Heart left ventricle (tissue), 16 donors: ENCODE measurements around the gene SMARCD3. TPM values are rescaled to one million over a fixed set of nuclear protein-coding genes. Genes with fewer than 3 reads are reported as not detected.

Experiments used
- ATAC-seq, 4 donors: fragments of 200-7000 bp; cut with Tn5 transposase; one replicate each; pipeline ENCODE4 v1.9.1; 2020 to 2022; ENCODE audit warnings: moderate library complexity in 4 of 4, mild to moderate bottlenecking in 3 of 4, moderate number of reproducible peaks in 1 of 4
- DNase-seq, 5 donors: peaks; one replicate each; pipeline ENCODE4 v3.0.0-alpha.2; 2020
- H3K27ac ChIP-seq, 12 donors: fragments of 200-600 bp; sonication (generic) in 4 of 12; one replicate each; pipeline versions ENCODE4 v1.5.0 to v1.8.0; 2016 to 2022; ENCODE audit warnings: mild to moderate bottlenecking in 2 of 12
- H3K27me3 ChIP-seq, 9 donors: fragments of 200-600 bp; sonication (generic) in 2 of 9; one replicate each; pipeline versions ENCODE4 v1.5.1 to v1.8.0; 2016 to 2022; ENCODE audit warnings: mild to moderate bottlenecking in 3 of 9
- H3K36me3 ChIP-seq, 9 donors: fragments of 200-600 bp; sonication (generic) in 2 of 9; one replicate each; pipeline versions ENCODE4 v1.5.0 to v1.8.0; 2018 to 2022; ENCODE audit warnings: mild to moderate bottlenecking in 2 of 9
- H3K4me1 ChIP-seq, 12 donors: fragments of 200-600 bp; sonication (generic) in 4 of 12; one replicate each; pipeline versions ENCODE4 v1.5.0 to v1.8.0; 2016 to 2022; ENCODE audit warnings: mild to moderate bottlenecking in 3 of 12
- H3K4me3 ChIP-seq, 12 donors: fragments of 200-600 bp; sonication (generic) in 4 of 12; one replicate each; pipeline versions ENCODE4 v1.5.0 to v1.8.0; 2017 to 2022; ENCODE audit warnings: mild to moderate bottlenecking in 9 of 12, moderate library complexity in 4 of 12
- H3K9me3 ChIP-seq, 12 donors: fragments of 200-600 bp; sonication (generic) in 4 of 12; one replicate each; pipeline versions ENCODE4 v1.5.0 to v1.8.0; 2016 to 2022; ENCODE audit warnings: mild to moderate bottlenecking in 1 of 12
- POLR2A ChIP-seq, 2 donors: fragments of 450-650 bp; IDR thresholded peaks; one replicate each; pipeline ENCODE4 v1.6.1; 2017; ENCODE audit warnings: antibody characterized with exemption in 2 of 2, mild to moderate bottlenecking in 2 of 2, moderate library complexity in 2 of 2
- WGBS, 4 donors: extraction: QIAGEN DNeasy Blood & Tissue Kit in 2 of 4; methylation state at CpG; one replicate each; pipeline versions ENCODE4 v1.1.5 to v1.1.7; 2013 to 2018; 5-methylcytosine and 5-hydroxymethylcytosine counted together
- intact Hi-C, 10 donors: fragments of 100-400 bp; cut with DNase I; formaldehyde crosslinking; loops; one replicate each; pipeline versions ENCODE4 v1.11.1 to v1.14.2; 2022
- polyA plus RNA-seq, 2 donors: library from polyadenylated mRNA; stranded (reverse); fragments of 200-250 nt; gene quantifications; one replicate each; pipeline ENCODE4 v1.2.3, GENCODE V29; 2013
- total RNA-seq, 9 donors: library from RNA; depleted of rRNA in 2 of 9; stranded (reverse); fragments of >200 nt in 2 of 9; fragmentation: NEBNext Ultra II Directional in 3 of 9; extraction: Animal tissue kit (Norgen Biotek cat#: 25700) in 3 of 9; gene quantifications; one replicate each; pipeline versions ENCODE4 v1.1.0 to v1.2.4, GENCODE V29; 2016 to 2023
- TF ChIP-seq, protein P1 (sequence below), 12 donors: fragments of 200-600 bp; sonication (generic) in 4 of 12; IDR thresholded peaks; one replicate each; pipeline versions ENCODE4 v1.5.0 to v1.8.0; 2018 to 2022; ENCODE audit warnings: antibody characterized with exemption in 12 of 12, mild to moderate bottlenecking in 5 of 12
- donor health status: ischemic (EF 13 %, LVEDD 7.1; RV severe dilation, severe dysfunction).
- donor health status: healthy with polysubstance abuse.
- donor health status: DM: no; HTN: yes; CAD: no.
- donor health status: DM: no; HTN: no; CAD: no.
- donor health status: ischemic (EF 25% LVEDD 6.9; RV normal size, moderate dysfunction).
- donor health status: ischemic (EF 25% LVEDD 5.7; RV mildly dilated, moderate dysfunction).
- donor health status: healthy.
- donor health status: DM: yes; HTN: yes; CAD: no.
- donor health status: ischemic (EF 35%, LVEDD 5.7; RV mildly dilated, moderate dysfunction).
- donor health status: nonischemic (EF 11% LVEDD 7.7; RV severe dilation, severe dysfunction).
- donor health status: DM: yes; HTN: yes; CAD: no.
- donor health status: PGD.
- donor health status: ischemic (EF 29% LVEDD 5.4; RV normal size, mild dysfunction).
- donor health status: nonischemic (EF 23%, LVEDD 6.1; RV moderate dilation, normal function).

SMARCD3 gene
- total and polyA plus RNA-seq, 11 donors, result 59.7 to 108 (median 92.2) TPM

DNA sequence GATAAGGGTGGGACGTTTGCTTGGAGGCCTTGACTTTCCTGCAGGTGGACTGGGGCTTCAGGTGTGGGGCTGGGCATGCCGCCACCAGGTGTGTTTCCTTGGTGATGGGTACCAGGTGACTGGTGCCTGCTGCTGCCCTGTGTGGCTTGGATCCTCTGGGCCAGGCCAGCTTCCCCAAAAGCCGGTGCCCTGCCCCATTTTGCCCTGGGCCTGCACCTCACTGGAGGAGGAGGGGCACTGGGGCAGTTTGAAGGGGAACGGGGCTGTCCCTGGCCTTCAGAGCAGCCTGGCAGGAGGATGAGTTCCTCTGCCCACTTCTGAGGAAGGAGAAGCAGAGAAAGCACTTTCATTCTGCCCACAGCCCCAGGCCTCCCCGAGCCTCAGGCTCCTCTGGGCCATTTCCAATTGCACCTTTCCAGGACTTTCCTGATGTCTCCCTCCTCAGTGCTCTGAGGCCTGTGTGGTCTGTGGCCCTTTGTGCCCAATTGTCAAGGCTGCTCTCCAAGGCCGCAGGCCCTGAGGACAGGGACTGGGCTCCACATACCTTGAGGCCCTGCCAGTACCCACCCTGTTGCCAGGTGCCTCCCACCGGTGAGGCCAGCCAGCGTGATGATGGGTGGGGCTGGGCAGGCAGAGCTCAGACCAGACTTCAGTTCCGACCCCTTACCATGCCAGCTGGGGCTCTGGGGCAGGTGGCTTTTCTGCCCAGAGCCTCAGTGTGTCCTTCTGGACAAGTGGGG, 25.3 kb upstream of the SMARCD3 start:
- H3K27ac ChIP-seq, result no peak overlapping the region
- TF ChIP-seq POLR2A (IDR thresholded peaks at IDR 0.05), result no peak
- TF ChIP-seq, protein P1, sequence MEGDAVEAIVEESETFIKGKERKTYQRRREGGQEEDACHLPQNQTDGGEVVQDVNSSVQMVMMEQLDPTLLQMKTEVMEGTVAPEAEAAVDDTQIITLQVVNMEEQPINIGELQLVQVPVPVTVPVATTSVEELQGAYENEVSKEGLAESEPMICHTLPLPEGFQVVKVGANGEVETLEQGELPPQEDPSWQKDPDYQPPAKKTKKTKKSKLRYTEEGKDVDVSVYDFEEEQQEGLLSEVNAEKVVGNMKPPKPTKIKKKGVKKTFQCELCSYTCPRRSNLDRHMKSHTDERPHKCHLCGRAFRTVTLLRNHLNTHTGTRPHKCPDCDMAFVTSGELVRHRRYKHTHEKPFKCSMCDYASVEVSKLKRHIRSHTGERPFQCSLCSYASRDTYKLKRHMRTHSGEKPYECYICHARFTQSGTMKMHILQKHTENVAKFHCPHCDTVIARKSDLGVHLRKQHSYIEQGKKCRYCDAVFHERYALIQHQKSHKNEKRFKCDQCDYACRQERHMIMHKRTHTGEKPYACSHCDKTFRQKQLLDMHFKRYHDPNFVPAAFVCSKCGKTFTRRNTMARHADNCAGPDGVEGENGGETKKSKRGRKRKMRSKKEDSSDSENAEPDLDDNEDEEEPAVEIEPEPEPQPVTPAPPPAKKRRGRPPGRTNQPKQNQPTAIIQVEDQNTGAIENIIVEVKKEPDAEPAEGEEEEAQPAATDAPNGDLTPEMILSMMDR (IDR thresholded peaks at IDR 0.05), result no peak
- intact Hi-C loops, result no loop called here
- H3K4me3 ChIP-seq, result no peak overlapping the region
- no peaks in the 10 kb centered on the region for H3K9me3 ChIP-seq
- ATAC-seq (peak in 1 of 4 donors; percentile 24), DNase-seq (no peak)
- no peaks in the 10 kb centered on the region for H3K27me3 ChIP-seq
- H3K36me3 ChIP-seq, result no peaks in the 10 kb centered on the region
- 72 to 84% (median 79%) methylated on average over 3 to 9 of the region's 9 CpGs for WGBS, 4 donors
- H3K4me1 ChIP-seq, result peaks cover 0 to 49% (median 4%) of the 10 kb centered on the region in 12 donors

DNA sequence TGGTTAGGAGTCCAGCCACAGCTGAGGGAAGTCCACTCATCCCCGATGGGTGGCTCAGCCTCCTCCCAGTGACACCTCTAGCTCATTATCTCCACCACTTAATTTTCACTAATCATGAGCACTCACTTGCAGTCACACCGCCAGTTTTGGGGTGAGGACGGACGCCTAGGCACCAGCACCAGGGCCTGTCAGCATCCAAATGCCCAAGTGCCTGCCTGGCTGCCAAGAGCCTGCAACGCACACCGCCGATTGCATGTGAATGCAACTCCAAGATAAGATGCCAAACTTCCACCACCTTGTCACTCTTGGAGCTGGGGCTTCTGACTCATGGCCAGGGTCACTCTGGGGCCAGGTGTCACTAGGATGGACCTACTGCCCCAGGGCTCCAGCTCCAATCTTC, 24.4 kb upstream of the SMARCD3 start:
- no peaks in the 10 kb centered on the region for H3K9me3 ChIP-seq
- H3K27ac ChIP-seq, result peak overlapping the region in 1 of 12 donors; percentile 11
- ATAC-seq (peak in 2 of 4 donors; percentile 33 to 34), DNase-seq (peak in 2 of 5 donors; percentile 60)
- intact Hi-C loops, result no loop called here
- H3K36me3 ChIP-seq, result no peaks in the 10 kb centered on the region
- H3K27me3 ChIP-seq, result no peaks in the 10 kb centered on the region
- H3K4me1 ChIP-seq, result peaks cover 0 to 49% (median 4%) of the 10 kb centered on the region in 12 donors
- TF ChIP-seq, protein P1 (IDR thresholded peaks at IDR 0.05), result no peak
- no peak for TF ChIP-seq POLR2A (IDR thresholded peaks at IDR 0.05)
- 42 to 53% (median 50%) methylated on average over 5 to 7 of the region's 7 CpGs for WGBS, 4 donors
- H3K4me3 ChIP-seq, result no peak overlapping the region

DNA sequence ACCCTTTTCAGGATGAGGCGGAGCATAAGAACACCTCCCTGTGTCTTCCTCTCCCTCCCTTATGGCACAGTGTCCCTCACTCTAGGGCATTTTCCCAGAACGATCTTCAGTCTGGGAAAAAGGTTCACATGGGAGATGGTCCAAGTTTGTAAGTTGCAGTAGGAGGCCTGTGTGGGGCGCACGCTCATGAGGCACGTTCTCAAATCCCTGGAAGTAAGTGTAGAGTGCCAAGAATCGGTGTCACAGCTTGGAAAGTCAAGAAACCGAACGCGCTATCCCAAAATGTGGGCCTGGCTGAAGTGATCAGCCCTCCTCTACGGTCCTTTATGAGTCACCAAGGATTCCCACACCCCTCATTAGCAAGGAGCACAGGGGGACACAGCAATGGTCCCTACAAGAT, 23.9 kb upstream of the SMARCD3 start:
- H3K27me3 ChIP-seq, result no peaks in the 10 kb centered on the region
- ATAC-seq (no peak), DNase-seq (no peak)
- H3K27ac ChIP-seq, result peak overlapping the region in 2 of 12 donors; percentile 11 to 18
- no peaks in the 10 kb centered on the region for H3K36me3 ChIP-seq
- H3K9me3 ChIP-seq, result no peaks in the 10 kb centered on the region
- H3K4me1 ChIP-seq, result peaks cover 0 to 48% (median 3%) of the 10 kb centered on the region in 12 donors
- H3K4me3 ChIP-seq, result no peak overlapping the region
- 64 to 73% (median 68%) methylated on average over 10 of the region's 10 CpGs for WGBS, 4 donors
- TF ChIP-seq, protein P1 (IDR thresholded peaks at IDR 0.05), result no peak
- intact Hi-C loops, result no loop called here

DNA sequence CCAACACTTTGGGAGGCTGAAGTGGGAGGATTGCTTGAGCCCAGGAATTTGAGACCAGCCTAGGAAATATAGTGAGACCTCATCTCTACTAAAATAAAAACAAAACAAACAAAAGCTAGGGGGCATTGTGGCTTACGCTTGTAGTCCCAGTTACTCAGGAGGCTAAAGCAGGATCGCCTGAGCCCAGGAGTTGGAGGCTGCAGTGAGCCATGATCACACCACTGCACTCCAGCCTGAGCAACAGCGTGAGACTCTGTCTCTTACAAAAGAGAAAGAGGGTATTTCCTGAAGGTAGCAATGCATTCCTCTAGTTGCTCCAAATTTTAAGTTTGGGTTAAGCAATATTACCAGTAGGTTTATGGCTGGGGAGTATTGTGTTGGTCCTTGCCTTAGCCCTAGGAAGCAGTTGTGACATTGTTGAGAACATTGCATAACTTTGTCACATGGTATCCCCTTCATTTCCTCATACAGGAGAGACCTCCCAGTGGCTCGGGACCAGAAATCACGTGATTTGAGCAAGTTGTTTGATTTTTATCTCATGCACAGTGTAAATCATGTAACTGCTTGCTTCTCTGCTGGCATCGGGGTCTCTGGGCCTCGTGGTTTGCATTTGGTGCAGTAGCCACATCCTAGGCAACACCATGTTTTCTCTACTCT, 23.3 kb upstream of the SMARCD3 start:
- Histone ChIP-seq H3K27me3 (no peaks in the 10 kb centered on the region), H3K9me3 (no peaks in the 10 kb centered on the region), H3K36me3 (no peaks in the 10 kb centered on the region), H3K27ac (peak overlapping the region in 2 of 12 donors; percentile 24 to 44), H3K4me3 (no peak overlapping the region), H3K4me1 (peaks cover 0 to 44% (median 0%) of the 10 kb centered on the region in 12 donors)
- TF ChIP-seq, protein P1 (IDR thresholded peaks at IDR 0.05), result no peak
- TF ChIP-seq POLR2A (IDR thresholded peaks at IDR 0.05), result no peak
- ATAC-seq (peak in 3 of 4 donors; percentile 50 to 70 (median 50)), DNase-seq (peak in 1 of 5 donors; percentile 45)
- 63 to 75% (median 68%) methylated on average over 7 of the region's 7 CpGs for WGBS, 4 donors
- intact Hi-C loops, result no loop called here
